Measurements from ENCODE around the gene RPS6KC1.
"Not testable (repeated sequence)": the region's sequence is repeated elsewhere in the genome, so short reads cannot be mapped to it uniquely, and the experiment has no call there.

The RPS6KC1 gene
- total RNA-seq, result 11.8 to 24.0 reads per million in 2 donors

GRCh38 chr1:213051127-213051880 lies at the start of gene RPS6KC1:
Gene RPS6KC1 (plus strand): TSS chr1:213051241. CDS start chr1:213051405, 164 bp downstream.
- peak; percentile 63 to 91 (median 73) for DNase-seq

- DNase-seq, result peak in 1 of 5 experiments; percentile 79
Observed at GRCh38 chr1:213003256-213003655, 47.8 kb upstream of the RPS6KC1 start.

- peak in 1 of 5 experiments; percentile 72 for DNase-seq
Observed at GRCh38 chr1:213008564-213008963, 42.5 kb upstream of the RPS6KC1 start.

- peak in 1 of 5 experiments; percentile 6 for DNase-seq
Observed at GRCh38 chr1:213014642-213015041, 36.4 kb upstream of the RPS6KC1 start.

GRCh38 chr1:213015099-213016050 lies 35.7 kb upstream of the RPS6KC1 start, which contains the start of gene ANGEL2:
Gene ANGEL2 (minus strand): TSS chr1:213015867. CDS start chr1:213015671, 196 bp downstream.
- peak; percentile 87 to 99 (median 94) for DNase-seq

- DNase-seq, result no peak
Observed at GRCh38 chr1:213017447-213018273, 33.4 kb upstream of the RPS6KC1 start.

GRCh38 chr1:213019450-213019849 lies 31.6 kb upstream of the RPS6KC1 start:
- no peak for DNase-seq

- DNase-seq, result no peak
Observed at GRCh38 chr1:213020016-213020415, 31.0 kb upstream of the RPS6KC1 start.

- not testable (repeated sequence) for DNase-seq
Observed at GRCh38 chr1:213027024-213027423, 24.0 kb upstream of the RPS6KC1 start.

GRCh38 chr1:213032651-213033050 lies 18.4 kb upstream of the RPS6KC1 start:
- DNase-seq, result no peak

- no peak for DNase-seq
Observed at GRCh38 chr1:213034713-213035112, 16.3 kb upstream of the RPS6KC1 start.

GRCh38 chr1:213035573-213035972 lies 15.5 kb upstream of the RPS6KC1 start:
- DNase-seq, result no peak

- no peak for DNase-seq
Observed at GRCh38 chr1:213041443-213041842, 9.6 kb upstream of the RPS6KC1 start.

GRCh38 chr1:213045321-213046226 lies 5.5 kb upstream of the RPS6KC1 start:
- not testable (repeated sequence) for DNase-seq

GRCh38 chr1:213049232-213049631 lies 1.8 kb upstream of the RPS6KC1 start:
- no peak for DNase-seq

GRCh38 chr1:213050745-213051126 lies 305 bp upstream of the RPS6KC1 start:
- no peak for DNase-seq

- no peak for DNase-seq
Observed at GRCh38 chr1:213051881-213052202, 801 bp downstream of the RPS6KC1 start.

- no peak for DNase-seq
Observed at GRCh38 chr1:213053455-213053854, 2.4 kb downstream of the RPS6KC1 start.

- no peak for DNase-seq
Observed at GRCh38 chr1:213054142-213054541, 3.1 kb downstream of the RPS6KC1 start.

GRCh38 chr1:213054733-213055591 lies 3.9 kb downstream of the RPS6KC1 start:
- DNase-seq, result no peak
